SIG-M5 (cell line): Measurements from ENCODE around the gene CRACR2A.

Source experiments
- DNase-seq: peaks from one replicate; lab custom pipeline; 2025; lab: John Stamatoyannopoulos, UW

The CRACR2A gene

DNA sequence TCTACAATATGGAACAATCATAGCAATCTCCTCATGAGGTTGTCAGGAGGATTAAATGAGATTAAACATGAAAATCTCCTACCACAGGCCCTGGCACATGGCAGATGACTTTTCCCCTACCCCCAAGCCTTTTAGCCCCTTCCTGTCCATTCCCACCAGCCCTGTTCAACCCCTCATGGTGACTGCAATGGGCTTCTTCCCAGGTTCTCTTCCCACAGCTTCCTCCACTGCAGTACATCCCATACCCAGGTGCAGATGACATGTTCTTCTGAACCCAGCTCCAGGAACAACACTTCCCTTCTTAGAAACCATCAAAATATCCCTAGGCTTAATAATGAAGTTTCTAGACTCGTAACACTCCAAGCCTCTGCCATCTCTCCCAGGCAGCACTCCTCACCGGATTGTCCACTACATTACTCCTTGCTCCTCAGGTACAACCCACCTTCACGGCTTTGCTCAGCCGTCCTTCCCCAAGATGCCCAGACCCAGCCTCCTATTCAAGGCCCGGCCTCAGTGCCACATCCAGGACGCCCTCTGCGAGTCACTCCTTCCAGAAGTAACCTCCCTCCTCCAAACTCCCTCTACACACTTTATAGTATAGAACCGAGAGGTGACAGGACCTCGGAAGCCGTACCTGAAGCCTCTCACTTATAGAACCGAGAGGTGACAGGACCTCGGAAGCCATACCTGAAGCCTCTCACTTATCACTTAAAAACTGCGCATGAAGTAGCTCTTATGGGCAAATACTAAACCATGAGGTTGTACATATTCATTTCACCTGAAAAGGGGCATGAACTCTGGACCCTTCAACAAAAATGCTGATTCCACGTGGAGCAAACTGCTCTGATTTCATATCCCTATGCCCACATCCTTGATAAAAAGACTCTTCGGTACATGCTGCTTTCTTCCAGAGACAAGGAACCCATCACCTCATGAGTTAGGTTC is 1.5 kb downstream of the CRACR2A start:
- DNase-seq, result no peak

DNA sequence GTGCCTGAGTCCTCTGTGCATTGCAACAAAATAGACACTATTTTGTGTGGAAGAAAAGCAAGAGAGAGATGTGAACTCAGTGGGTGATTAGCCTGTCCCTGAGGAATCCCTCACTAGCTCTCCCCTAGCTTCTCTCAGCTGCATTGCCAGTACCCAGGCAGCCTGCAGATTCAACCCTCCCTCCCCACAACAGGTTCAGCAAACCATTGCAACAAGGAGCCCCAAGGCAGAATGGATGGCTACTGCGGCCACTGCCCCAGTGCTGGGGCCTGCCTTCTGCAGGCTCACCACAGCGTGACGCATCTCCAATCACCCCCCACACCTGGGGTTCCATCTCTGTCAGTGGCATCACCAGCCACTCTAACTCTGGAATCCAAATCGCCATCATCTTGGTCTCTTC is 2.3 kb downstream of the CRACR2A start:
- DNase-seq, result no peak

DNA sequence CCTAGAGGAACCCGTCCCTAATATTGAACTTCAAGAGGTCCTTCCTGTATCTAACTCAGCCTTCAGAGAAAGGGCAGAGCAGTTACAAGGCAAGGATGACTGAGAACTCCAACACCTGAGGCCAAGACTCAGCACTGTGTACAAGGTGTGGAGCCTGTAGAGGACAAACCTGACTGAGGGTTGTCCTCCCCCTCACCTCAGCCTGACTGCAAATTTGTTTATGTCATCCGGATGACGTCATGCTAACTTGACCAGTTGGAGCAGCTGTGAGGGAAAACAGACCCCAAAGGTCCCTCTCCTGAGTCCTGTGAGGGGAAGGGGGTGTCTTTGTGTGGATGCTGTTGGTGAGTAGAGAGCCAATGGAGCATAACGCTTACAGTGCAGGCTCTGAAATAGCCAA is 4.3 kb downstream of the CRACR2A start:
- DNase-seq, result no peak

DNA sequence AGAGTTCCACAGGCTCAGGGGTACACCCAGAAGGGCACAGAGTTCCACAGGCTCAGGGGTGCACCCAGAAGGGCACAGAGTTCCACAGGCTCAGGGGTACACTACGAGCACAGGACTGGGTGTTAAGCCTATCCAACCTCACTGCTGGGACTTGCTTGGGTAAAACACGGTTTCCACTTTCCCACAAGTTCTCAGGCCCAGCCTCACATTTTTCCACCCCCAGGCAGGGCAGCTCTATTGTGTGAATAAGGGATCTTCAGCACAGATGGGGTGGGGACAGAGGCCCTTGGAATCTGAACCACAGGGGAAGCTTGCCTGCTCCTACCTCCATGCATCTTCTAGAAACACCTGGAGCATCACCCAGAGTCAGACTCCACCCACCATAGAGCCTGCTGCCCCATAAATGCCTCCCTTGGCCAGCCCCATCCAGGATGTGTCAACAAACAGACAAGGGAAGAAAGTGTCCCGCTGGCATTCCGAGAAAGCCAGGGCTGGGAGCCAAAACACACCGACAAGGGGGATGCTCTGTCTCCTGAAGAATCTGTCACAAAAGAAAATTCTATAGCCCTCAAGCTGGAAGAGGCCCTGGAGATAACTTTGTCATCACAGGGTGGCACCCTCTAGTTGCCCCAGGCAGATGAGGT is 4.8 kb downstream of the CRACR2A start:
- DNase-seq, result no peak

DNA sequence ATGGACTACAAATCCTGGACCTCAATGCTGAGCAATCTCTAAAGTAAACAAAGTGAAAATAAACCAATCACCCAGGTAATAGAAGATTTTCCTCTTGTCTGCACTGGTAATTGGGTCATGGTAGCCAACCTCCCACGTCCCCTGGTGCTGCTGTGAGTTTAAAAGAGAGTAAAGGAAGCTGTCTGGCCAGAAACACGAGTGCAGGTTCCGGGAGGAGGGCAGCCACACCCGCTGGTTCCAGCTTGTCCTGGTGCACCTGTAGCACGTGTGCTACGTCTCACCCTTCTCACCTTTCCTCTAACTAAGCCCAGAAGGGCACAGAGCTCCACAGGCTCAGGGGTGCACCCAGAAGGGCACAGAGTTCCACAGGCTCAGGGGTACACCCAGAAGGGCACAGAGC is 5.4 kb downstream of the CRACR2A start:
- DNase-seq, result no peak

DNA sequence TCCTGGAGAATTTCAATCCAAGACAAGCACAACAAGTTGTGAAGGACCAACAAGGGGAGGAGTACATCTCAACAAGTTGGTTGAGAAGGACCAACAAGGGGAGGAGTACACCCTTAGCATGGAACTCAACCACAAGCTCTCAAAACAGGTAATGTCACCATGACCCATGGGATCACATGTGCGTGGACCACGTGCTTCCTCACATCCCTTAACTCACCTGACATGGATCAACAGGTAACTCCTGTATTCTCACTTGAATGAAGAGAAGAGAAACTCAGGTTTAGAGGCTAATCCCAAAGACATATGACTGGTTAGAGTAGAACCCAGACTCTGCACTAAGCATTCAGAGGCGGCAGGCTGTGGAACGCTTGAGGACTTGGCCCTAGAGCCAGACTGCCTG is 6.2 kb downstream of the CRACR2A start:
- no peak for DNase-seq

DNA sequence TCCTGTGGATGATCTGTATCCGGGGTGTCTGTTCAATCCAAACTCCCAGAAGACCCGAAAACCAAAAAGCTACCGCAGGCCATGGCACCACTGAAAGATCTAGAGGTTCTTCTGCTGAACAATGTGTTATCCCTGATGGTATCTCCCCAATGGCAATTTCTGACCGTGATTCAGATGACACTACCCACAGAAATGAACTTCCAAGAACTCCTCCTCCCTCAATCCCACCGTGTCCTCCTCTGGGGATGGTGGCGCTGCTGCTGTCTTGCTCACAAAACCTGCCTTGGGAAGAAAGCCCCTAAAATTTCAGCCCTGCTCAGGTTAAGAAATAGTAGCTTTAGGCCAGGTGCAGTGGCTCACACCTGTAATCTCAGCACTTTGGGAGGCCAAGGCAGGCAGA is 7.8 kb downstream of the CRACR2A start:
- DNase-seq, result no peak

DNA sequence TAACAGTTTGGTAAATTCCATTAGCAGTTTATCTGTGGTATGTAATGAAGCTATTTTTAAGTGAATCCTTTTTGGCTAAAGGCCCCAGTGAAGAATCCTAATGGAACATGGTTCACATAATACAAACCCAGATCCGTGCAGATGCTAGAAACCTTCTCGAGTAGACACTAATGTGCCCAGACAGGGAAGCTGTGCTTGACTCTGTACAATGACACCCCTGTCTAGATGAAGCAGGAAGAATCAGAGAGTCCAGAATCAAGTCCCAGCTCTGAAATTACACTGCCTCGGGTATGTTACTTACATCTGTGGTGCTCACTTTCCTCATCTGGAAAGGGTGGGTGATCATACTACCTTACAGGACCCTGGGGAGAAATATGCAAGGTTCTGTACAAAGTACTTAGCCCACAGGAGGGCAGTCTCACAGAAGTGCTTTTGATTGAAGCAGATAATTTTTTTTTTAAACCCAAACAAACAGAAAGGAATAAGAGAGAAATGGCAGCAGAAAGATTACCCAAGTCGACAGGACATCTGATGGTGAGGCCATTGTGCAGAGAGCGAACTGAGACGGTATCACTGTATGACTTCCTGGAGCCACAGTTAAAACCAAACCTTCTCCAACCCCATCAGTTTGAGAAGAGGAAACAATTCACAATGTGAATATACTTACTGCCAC is 8.5 kb downstream of the CRACR2A start:
- DNase-seq, result no peak

DNA sequence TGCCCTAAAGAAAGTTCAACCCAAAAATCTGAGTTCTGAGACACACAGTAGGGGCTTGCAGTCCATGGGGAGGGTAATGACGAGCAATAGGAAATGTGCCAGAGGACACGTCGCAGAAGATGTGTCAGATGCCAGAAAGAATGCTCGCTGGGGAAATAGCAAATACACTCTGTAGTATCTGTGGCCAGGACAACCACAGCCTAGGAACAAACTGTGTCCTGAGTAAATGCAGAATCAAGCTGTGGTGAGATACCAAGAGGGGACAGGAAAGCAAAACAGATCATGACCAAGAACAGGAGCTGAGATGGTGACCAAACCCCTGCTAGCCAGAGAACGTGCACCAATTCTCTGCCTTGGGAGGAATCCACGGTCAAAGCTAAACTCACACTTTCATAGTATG is 9.1 kb downstream of the CRACR2A start:
- DNase-seq, result no peak

DNA sequence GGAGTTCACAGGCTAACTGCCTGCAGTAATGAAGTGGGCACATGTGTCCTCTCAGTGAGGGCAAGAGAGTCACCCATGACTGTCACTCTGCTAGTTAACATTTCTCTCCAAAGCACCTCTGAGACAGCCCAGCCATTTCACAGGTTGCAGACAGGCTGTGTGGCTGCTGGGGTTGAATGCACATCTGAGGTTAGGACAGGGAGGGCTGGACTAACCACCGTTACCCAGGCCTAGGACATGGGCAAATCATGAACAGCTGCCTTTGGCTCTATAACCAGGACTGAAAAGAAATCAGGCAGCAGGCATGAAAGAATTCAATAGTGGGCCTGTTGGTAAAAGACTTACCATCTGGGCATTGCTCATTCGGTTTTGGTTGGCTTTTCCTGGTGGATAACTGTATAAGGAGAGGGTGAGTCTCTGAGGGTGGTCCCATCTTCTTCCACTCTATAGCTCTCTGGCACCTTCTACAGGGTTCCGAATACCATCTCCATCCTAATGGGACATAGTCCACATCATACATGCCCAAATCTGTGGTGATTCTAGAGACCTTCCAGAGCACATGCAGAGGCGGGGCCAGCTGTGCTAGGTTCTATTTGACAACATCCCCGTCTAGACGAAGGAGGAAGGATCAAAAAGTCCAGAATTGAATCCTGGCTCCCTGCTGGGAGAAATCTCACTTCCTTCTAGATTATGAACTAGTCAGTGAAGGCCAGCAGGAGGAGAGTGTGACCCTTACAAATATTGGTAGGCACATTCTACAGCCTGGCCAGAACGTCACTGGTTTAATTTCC is 10.8 kb downstream of the CRACR2A start:
- DNase-seq, result no peak

DNA sequence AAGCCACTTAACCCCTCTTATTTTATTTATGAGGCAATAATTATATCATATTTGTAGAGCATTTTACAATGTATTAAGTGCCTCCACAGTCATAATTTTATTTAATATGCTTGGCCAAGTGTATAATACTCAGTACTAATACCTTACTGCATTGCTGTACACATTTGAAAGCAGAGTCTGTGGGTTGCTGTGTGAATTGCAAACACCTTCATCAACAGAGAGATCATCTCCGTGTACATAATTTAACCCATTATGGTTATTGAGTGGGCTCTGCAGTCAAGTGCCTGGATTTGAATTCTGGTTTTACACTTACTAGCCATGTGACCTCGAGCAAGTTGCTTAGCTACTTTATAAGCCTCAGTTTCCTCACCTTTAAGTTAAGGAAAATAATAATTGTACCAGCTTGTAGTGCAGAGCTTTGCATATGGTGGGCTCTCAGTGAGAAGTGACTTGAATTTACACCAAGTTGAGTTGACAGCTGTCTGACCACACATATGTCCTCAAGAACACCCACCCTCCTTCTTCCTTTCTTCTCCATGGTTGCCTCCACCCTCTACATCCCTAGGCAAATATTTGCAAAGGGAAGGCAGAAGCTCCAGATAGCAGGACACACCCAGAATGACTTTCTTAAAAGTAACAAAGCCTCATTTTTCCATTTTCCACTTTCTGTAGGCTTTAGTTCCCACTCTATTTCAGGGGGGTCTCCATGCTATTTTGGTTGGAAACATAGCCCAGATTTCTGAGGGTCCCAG is 12.3 kb downstream of the CRACR2A start:
- DNase-seq, result no peak

DNA sequence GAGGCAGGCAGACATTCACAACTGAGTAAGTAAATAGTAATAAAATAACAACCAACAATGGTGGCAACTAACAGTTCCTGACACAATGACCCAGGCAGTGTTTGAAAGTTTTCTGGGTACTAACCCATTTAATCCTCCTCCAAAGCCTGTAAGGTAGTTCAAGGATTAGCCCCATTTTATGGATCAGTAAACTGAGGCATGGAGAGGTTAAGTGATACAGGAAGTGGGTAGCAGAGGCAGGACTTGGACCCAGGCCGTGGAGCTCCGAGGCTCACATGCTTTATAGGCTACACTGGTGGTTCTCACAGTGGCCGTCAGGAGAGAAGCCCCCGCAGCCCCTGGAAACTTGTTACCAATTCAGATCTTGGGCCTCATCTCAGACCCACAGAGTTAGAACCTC is 17.5 kb downstream of the CRACR2A start:
- DNase-seq, result no peak

DNA sequence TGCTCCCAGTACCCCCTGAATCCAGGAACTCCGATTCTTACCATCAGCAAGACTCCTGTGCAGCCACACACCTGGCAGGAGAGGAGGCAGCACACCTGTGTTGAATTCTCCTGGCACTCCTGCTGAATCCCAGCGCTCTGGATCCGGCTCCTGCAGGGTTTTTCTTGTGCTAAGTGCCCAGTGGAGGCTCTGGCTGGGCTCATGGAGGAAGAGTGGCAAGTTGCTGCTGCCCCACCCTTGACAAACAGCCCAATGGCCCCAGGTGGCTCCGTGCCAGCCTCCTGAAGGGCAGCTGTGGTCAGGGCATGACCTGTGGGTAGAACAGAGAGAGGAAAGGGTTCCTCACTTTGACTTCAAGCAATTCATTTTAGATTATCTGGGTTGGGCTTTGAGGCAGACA is 20.0 kb downstream of the CRACR2A start:
- DNase-seq, result no peak

DNA sequence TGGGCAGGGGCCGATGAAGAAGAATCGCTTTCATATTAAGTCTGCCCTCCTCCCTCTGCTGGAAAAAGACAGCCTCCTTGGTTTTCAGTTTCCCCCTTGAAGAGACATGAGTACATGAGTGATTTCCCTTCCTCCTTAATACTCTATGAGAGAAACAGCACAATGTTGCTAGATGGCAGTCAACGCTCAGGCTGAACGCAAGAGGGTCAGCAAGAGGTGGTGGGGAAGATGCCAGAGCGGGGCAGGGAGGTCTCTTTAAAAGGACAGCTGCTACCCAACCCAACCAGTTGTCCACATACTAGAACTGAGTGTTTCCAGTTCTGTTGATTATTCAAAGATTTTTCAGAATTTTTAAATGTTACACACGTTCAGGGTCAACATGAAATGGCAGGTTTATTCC is 22.8 kb downstream of the CRACR2A start:
- DNase-seq, result no peak

DNA sequence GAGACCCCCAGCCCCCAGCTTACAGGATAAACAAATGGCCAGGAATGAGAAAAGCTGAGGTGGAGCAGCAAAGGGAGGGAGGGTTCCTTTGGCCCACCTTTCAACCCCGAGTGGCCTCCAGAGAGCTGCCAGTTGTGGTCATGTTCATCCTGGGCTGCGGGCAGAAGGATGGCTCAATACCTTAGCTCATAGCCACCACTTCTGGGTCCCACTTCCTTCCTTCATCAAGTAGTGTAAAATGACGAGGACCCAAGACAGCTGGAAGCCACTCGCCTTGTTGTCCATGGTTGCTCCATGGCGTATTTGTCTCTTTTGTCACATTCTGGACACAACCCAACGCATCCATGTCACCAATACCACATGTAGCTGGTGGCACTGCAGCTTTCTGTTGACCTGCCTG is 24.2 kb downstream of the CRACR2A start:
- peak; percentile 92 for DNase-seq

DNA sequence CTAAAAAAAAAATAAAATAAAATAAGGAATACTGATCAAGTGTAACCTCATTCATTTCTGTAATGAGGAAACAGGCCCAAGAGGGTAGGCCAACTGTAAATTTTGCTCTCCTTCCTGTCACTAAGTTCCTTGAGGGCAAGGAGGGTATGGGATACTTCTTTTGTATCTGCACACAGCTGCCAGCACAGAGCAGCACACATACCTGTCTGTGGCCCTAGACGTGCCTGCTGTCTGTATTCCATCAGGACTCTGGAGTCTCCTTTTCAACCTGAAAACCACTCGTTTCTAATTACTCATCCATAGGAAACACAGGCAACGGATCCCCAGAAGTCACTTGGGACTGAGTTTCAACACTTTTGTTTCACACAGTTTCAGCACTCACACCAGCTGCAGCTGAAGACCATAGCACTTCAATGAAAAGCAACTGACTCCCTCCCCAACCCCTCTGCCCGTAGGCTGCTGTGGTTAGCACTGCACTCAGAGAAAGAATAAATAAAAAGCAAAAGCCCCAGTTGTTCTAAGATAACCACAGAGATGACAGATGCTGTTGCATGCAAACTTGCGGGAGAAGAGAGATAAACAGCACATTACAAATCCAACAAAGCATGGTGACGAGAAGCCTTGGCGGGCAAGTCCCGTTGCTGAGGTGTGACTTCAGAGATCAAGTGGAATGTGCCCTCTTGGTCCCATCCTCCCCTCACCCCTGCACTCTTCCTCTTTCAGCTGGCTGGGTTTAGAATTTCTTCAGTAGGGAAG is 24.9 kb downstream of the CRACR2A start:
- DNase-seq, result peak; percentile 80

DNA sequence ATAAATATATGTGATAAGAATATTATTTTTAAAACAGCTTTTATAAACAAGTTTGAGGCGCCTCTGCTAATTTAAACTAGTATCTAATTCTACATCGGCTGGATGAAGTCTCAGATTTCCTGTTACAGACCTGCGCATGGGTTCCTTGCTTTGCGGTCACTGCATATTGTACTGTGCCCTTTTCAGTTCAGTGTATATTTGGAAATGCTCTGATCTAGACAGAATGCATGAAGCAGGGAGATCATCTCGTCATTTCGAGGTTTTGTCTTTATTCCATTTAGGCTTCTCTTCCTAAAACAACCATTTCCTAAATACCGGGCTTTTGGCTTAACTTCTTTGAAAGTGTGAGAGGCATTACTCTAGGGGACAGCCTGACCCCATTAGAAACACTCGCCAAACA is 25.6 kb downstream of the CRACR2A start:
- no peak for DNase-seq

DNA sequence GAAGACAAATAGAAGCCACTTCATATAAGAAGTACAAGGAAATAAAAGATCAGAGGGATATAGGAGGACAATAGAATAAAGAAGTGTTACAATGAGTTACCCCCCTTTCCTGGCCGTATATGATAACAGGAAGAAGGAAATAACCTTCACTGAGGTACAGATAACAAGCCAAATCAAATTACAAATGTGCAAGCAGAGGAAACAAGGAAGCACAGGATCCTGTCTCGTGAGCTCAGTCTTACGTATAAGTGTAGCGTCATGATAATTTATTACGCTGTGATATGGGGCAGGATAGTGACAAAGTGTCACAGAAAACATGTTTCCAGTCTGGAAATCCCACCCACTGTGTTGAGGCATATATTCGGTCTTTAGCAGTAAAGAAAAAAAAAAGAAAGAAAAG is 26.5 kb downstream of the CRACR2A start:
- DNase-seq, result no peak

DNA sequence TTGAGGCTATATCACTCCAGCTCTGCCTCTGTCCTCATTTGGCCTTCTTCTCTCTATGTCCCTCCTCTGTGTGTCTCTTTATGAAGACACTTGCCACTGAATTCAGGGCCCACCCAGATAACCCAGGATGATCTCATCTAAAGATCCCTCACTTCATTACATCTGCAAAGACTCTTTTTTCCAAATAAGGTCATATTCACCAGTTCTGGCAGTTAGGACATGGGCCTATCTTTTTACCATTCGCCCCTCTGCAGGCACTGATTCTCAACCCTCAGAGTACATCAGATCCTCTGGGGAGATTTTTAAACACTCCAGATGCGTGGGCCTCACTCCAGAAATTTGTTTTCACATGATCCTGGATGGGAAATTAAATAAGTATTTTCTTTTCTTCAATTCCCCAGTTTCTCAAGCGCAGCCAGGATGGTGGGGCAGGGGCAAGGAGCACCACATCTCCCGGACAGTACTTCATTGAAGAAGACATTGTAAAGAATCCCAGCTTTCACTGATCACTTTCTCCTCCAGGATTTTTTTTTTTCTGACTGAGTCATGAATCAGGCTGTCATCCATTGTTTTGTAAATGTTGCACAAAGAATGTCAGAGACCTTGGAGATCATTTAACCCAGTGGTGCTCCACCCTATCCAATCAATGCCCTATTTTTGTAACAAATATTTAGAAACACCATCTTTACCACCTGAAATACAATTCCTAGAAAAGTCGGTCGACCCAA is 27.4 kb downstream of the CRACR2A start:
- DNase-seq, result no peak
